ENCODE results near the gene NPAP1. TPM values are rescaled to one million over a fixed set of nuclear protein-coding genes. Genes with fewer than 3 reads are reported as not detected.

Gene NPAP1
- total and polyA plus RNA-seq, 10 of the 15 experiments (the other 5 are each of a cell fraction or from before 2014, with no cell fraction given) = not detected

- FAIRE-seq = no peak
- SMC1A ChIA-PET (ENCODE audit: uncharacterized antibody, unreplicated experiment) = no interaction called here
- DNase-seq (ENCODE audit: low read depth, low spot score) = no peak
- intact Hi-C loops (cut with micrococcal nuclease; ENCODE audit: unreplicated experiment) (no loop called here), in situ Hi-C loops (cut with MboI) (no loop called here)
- no peak overlapping the region for H2AFZ ChIP-seq (ENCODE audit: control insufficient read depth, low read depth, low read length)
- POLR2A ChIA-PET = no interaction called here
- H3K4me2 ChIP-seq (ENCODE audit: control insufficient read depth, insufficient read depth) = no peak overlapping the region
- ATAC-seq = no peak
- H3K9me3 ChIP-seq (replicated peaks; ENCODE audit: control insufficient read depth, insufficient read depth, low read length) = no peaks in the 10 kb centered on the region
- BruUV-seq (replicated peaks) = no TSS peak
- H3K4me3 ChIP-seq = no peak overlapping the region
- 14% methylated on average over 3 of the region's 3 CpGs for WGBS (ENCODE audit: insufficient coverage, insufficient replicate concordance, low lambda C conversion rate, missing lambda C conversion rate)
- H4K20me1 ChIP-seq (ENCODE audit: control insufficient read depth, insufficient read depth) = no peaks in the 10 kb centered on the region
- H3K4me1 ChIP-seq (ENCODE audit: control insufficient read depth, insufficient read depth, low read length) = no peaks in the 10 kb centered on the region
- no peaks in the 10 kb centered on the region for H3K27me3 ChIP-seq (replicated peaks in 1 of 2; ENCODE audit: control insufficient read depth in 2 of 2, insufficient read depth in 2 of 2, low read length in 1 of 2)
- CTCF ChIA-PET = no interaction called here
- no peak overlapping the region for H3K27ac ChIP-seq (ENCODE audit: control insufficient read depth, insufficient read depth)
- RAD21 ChIA-PET (ENCODE audit: unreplicated experiment) = no interaction called here
- H3K79me2 ChIP-seq (ENCODE audit: control insufficient read depth, insufficient read depth, low read length) = no peaks in the 10 kb centered on the region
- no peaks in the 10 kb centered on the region for H3K36me3 ChIP-seq (ENCODE audit: control insufficient read depth in 2 of 2, insufficient read depth in 2 of 2, low read length in 1 of 2)
- TF ChIP-seq DPF2 (IDR thresholded peaks at IDR 0.05) = no peak
- TF ChIP-seq ETV6 (conservative IDR thresholded peaks at IDR 0.05 in 1 of 2, IDR thresholded peaks at IDR 0.05 in 1 of 2; ENCODE audit: borderline replicate concordance in 1 of 2, low read depth in 1 of 2) = no peak
- no peak for TF ChIP-seq ATF7 (IDR thresholded peaks at IDR 0.05; ENCODE audit: low read depth)
- TF ChIP-seq BMI1 (IDR thresholded peaks at IDR 0.05; ENCODE audit: borderline replicate concordance) = no peak
- no peak for TF ChIP-seq BACH1 (IDR thresholded peaks at IDR 0.05; ENCODE audit: borderline replicate concordance)
- no peak for TF ChIP-seq RBBP5 (conservative IDR thresholded peaks at IDR 0.05)
- TF ChIP-seq BCL11A (IDR thresholded peaks at IDR 0.05; ENCODE audit: low read depth, low read length) = no peak
- no peak for TF ChIP-seq CHD4 (IDR thresholded peaks at IDR 0.05)
- TF ChIP-seq SUPT20H (IDR thresholded peaks at IDR 0.05; ENCODE audit: borderline replicate concordance, control insufficient read depth, low read depth, low read length) = no peak
- TF ChIP-seq E2F4 (IDR thresholded peaks at IDR 0.05; ENCODE audit: low read depth, low read length) = no peak
- no peak for TF ChIP-seq ZZZ3 (IDR thresholded peaks at IDR 0.05; ENCODE audit: control insufficient read depth, insufficient read length, low read depth)
- no peak for TF ChIP-seq NFYA (IDR thresholded peaks at IDR 0.05; ENCODE audit: borderline replicate concordance, low read depth, low read length)
- TF ChIP-seq USF1 (IDR thresholded peaks at IDR 0.05; ENCODE audit: borderline replicate concordance, extremely low read length, insufficient read depth, low read depth, low read length) = no peak
- no peak for TF ChIP-seq ESRRA (IDR thresholded peaks at IDR 0.05; ENCODE audit: low read length)
- TF ChIP-seq POU2F2 (IDR thresholded peaks at IDR 0.05; ENCODE audit: borderline replicate concordance, low read depth, low read length) = no peak
- TF ChIP-seq POLR2A (IDR thresholded peaks at IDR 0.05; ENCODE audit: low read depth, low read length) = no peak
- TF ChIP-seq ATF2 (IDR thresholded peaks at IDR 0.05; ENCODE audit: low read length) = no peak
- H3K9ac ChIP-seq (ENCODE audit: control insufficient read depth, insufficient read depth, low read length) = no peak overlapping the region
Measured at GRCh38 chr15:24696201-24696600, 20.6 kb downstream of the NPAP1 start.
